SH-SY5Y (cell line): ENCODE measurements around the gene AKAP6.

Experiments
- GATA2 ChIP-seq: IDR thresholded peaks from 2 replicates; pipeline ENCODE4 v1.6.1; 2011; ENCODE audit warnings: mild to moderate bottlenecking, low read depth, low read length
- GATA3 ChIP-seq: IDR thresholded peaks from 2 replicates; pipeline ENCODE4 v1.6.1; 2011; ENCODE audit warnings: low read depth, mild to moderate bottlenecking, low read length, moderate library complexity

The AKAP6 gene

DNA sequence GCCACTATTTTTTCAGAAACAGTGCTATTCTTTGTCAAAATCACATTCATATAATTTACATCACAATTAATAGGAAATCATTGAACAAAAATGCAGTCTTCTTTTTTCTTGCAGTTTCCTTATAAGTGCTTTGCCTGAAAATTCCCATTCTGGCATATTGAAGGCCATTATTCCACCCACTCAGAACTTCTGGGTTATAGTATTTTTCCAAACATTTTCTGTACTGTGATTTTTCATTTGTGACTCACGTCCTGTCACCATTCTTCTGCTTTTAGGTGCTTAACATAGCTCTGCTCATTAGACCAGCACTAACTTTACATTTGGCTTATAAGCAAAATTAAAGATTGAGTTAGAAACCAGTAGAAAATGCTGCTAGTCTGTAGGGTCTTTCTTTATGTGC, 368.6 kb downstream of the AKAP6 start:
- TF ChIP-seq GATA2 (no peak), GATA3 (no peak)

DNA sequence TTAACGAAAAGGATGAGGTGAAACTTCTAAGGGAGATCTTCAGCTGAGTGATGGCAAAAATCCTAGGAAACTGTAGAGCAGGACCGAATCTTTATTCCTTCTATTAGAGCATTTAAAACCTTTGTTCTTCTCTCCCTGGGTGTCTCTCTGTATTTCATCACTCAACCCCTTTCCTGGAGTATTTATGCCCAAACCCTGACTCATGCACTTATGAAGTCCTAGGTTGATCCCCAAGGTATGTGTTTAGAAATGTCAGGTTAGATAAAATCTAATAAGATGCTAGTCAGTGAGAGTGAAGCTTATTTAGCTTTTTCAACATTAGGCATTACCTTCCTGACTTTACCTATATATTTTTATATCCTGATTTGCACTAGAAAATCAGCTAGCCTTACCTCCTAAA, 369.7 kb downstream of the AKAP6 start:
- TF ChIP-seq GATA2 (no peak), GATA3 (no peak)

DNA sequence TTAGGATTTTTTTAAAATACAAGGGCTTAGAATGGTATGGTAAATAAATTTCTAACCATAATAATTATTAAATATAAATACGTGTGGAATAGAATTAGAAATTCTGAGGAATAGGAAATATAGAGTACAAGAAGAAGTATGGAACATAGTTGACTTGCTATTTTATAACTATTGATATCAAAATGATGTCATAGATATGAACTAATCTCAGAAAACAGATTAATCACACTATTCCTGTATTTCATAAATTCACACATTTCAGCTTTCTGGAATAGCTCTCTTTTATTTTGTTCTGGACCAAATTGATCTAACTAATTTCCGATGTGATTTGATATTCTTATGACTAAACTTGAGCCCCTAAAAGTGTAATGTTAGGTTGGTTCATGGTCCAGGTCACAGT, 372.4 kb downstream of the AKAP6 start:
- no peak for TF ChIP-seq GATA2
- no peak for TF ChIP-seq GATA3

DNA sequence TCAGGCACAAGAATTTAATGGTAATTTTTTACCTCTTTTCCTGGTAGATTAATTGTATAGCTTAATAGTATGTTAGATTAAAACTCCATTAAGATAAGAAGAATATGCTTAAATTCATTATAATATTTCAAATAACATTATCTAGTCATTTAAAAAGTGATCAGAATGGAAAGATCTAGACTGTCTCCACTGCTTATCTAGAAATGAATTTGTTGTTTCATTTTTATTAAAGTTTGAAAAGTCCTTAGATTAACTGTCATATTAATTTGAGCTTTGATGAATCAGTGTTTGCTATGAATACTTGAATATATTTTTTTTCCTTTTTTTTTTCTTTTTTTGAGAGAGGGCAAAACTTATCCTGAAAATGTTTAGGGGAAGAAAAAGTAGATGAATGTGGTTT, 373.0 kb downstream of the AKAP6 start:
- TF ChIP-seq GATA2 = no peak
- TF ChIP-seq GATA3 = no peak

DNA sequence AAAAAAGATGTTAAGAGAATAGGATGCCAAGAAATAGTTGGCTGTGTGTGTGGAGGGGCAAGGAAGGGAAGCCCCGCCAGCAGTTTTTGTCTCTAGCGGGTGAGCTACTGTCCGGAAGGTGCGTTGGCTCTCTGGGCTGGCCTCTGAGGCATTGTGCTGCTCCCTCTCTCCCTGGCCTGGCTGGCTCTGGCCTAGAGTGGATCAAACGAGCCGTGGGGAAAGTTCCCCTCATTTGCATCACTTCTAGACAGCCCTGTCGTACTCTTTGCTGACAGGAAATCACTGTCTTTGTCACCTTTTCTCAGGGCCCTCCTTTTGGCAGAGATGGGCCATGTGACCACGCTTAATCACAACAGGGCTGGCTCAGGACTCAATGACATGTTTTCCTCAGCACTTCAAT, 373.5 kb downstream of the AKAP6 start:
- TF ChIP-seq GATA2 (no peak), GATA3 (no peak)

DNA sequence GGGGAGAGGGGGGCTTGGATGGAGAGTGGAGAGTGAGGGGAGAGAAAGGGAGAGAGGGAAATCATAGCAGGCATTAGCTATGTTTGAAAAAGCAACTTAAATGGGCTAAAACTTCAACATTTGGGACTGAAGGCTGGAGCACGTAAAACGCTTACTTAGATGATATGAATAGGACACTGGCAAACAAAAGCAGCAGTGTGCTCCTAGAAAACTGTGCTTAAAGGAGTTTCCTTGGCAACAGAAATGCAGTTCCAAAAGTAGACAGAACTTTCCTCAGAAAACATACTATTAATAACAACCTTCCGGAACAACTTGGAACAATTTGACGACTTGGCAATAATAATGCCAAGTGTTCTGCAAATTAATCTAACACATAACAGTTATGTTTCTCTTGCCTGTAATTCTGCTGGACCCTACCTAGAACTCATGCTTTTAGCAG, 374.1 kb downstream of the AKAP6 start:
- TF ChIP-seq GATA3 = no peak
- no peak for TF ChIP-seq GATA2

DNA sequence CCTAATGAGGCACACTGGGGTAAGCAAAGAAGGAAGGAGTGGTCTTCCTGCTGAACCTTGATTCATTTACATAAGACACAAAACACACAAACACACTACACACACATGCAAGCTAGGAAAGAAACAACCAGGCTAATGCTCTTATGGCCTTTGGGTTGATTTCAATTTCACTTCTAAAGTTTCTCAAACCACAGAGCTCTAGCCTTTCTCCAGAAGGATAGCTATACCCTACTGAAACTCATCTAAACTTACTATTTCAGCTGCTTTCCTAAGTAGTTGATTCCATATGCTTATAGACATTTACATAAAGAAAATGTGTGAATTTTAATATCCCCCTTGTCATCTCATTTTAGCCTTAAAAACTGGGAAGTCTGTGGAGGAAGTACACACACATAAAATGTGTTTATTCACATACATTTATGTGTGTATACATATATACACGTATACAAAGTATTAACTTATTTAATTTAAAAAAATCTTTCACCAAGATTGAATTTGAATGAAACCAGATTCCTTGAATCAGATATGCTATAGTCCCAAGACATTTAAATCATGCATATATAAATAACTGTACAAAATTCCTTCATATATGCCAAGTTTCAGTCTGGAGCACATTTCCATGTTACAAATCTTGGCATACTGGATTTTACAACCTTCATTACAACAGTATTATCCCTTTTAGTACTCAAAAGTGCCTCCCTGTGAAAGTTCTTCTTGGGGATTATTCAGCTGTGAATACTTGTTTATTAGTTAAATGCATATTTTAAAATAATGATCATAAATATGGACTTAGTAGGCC, 377.8 kb downstream of the AKAP6 start:
- no peak for TF ChIP-seq GATA3
- TF ChIP-seq GATA2 = no peak

DNA sequence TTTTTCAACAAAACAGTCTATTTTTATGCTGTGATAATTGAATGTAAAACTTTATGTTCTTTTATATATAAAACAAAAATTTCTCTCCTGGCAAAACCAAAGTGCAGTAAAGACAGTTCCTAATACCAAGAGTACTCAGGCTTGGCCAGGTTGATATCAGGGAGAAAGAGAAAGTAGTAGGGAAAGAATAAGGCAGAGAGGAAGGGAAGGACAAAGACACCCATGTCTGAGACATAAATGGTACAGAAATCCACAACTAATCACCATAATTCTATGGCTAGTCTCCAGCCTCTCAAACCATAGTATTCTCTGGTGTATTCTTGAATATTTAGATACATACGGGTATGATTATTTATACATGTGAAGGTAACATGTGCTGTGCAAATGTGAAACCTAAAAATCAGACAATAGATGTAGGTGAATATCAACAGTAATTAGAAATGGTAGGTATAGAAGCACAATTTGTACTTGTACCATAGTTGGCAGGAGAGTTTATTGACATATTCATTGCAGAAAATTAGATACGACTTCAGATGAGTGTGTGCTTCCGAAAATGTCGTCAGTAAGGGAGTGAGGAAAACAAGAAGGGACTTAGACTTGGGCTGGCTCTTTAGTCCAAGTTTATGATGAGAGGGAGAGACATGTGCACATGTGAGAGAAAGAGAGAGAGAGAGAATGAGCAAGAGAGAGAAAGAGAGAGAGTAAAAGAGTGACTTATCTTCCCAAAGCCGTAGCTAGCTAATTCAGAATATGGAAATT, 378.8 kb downstream of the AKAP6 start:
- TF ChIP-seq GATA2 = no peak
- no peak for TF ChIP-seq GATA3

DNA sequence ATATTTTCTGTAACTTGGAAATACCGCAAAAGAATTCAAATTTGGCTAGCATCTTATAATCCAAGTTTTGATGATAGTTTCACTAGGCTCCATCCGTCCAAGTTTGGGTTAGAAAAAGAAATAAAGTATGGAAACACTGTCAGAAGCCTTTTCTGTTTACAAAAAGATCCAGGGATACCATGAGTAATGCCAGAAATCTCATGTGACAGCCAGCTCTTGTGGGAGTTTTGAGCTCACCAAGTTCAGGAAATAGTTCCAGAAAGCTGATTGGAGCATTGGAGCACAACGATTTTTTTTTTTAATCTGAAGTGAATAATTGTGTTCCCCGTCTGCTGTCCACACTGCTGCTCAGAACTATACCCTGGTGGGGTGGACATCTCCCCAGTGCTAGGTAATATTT, 379.9 kb downstream of the AKAP6 start:
- TF ChIP-seq GATA2 (no peak), GATA3 (no peak)

DNA sequence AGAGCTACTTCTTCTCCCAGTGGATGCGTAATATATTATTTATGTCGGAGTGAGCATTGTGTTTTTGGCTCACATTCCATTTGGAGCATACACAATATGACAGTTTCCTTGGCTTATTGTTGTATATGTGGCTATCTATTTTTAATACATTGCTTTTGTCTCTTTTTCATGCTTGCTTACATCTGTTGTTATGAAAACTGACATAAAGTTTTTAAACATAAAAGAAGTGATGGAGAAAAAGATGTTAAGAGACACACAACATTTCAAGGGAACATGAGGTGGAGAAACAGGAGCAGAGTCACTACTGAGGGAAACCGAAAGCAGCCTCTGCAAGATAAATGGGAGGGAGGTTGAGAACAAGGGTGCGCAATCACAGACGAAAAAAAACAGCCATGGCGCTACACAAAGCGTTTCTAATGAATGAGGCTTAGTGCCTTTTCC, 381.2 kb downstream of the AKAP6 start:
- TF ChIP-seq GATA3 (no peak), GATA2 (no peak)

DNA sequence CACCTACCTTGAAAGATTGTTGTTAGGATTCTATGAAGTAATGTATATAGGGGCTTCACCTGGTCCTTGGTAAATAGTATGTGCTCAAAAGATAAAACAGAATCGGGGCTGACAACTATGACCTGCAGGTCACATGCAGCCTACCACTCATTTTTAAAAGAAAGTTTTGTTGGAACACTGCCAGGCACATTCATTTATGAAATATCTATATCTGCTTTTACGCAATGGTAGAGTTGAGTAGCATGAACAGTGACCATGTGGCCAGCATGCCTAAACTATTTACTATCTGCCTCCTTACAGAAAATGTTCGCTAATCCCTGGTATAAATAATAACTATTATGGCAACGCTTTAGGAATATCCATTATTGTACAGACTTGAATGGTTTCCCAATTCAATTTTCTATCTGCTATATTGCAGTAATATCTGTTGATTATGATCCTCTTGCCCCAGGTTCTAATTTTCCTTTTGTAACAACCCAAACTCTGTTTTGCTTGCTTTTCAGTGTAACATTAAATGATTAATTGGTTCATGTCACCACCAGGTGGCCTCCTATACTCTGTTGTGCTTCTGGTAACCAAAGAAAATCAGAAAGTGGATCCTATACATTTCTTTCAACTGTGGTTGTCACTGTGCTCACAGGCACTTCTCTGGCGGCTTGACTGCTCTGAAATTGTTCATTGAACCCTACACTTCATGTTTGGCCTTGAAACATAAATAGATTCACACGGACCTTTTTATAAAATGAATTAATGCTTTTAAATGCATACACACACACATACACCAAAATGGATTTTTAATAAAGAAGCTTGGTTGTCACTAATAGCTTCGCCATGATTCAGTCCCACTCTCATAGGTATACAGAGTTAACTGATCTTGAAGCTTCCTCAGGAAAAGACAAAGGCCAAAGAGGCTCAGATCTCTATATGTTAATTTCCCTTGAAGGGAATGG, 381.9 kb downstream of the AKAP6 start:
- no peak for TF ChIP-seq GATA2
- TF ChIP-seq GATA3 = no peak

DNA sequence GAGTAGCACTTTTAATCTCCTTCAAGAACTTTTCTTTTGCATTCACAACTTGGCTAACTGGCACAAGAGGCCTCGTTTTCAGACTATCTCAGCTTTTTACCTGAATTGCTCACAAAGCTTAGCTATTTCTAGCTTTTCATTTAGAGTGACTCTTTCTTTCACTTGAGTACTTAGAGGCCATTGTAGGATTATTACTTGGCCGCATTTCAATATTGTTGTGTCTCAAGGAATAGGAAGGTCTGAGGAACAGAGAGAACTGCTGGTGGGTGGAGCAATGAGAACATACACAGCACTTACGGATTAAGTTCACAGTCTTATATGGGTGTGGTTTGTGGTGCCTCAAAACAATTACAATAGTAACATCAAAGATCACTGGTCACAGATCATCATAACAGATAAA, 384.8 kb downstream of the AKAP6 start:
- TF ChIP-seq GATA2 = no peak

DNA sequence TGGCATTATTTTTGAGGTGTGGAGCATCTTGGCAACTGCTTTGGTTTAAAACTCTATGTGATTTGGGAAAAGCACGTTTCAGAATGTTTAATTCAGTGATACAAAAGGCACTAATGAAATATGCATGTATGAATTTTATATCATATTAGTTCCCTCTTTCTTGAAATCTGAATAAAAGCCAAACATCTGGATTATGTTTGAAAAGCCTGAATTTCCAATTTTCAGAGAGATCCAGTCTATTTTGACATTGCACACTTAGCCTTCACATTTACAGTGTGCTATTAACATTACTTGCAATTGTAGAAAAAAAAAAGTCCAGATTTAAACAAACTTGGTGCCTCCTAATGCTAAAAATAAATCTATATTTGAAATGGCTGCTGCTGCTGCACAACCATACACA, 390.5 kb downstream of the AKAP6 start:
- TF ChIP-seq GATA2 (no peak), GATA3 (no peak)

DNA sequence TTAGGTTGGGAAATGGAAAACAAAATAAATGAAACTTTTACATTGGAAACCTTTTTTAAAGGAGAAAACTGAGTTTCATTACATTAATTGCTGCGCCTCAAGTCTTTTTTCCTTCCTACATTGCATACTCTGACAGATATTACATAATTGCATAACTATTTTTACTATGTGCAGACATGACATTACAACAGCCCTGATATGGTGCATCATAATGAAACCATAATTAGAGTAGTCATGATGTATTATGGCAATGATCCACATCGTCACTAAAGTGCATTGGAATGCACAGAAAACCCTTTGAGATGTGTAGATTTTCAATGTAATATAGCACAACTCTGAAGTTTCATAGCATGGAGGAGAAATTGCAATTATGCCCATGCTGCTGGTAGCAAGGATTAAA, 391.8 kb downstream of the AKAP6 start:
- TF ChIP-seq GATA2 (no peak), GATA3 (no peak)

DNA sequence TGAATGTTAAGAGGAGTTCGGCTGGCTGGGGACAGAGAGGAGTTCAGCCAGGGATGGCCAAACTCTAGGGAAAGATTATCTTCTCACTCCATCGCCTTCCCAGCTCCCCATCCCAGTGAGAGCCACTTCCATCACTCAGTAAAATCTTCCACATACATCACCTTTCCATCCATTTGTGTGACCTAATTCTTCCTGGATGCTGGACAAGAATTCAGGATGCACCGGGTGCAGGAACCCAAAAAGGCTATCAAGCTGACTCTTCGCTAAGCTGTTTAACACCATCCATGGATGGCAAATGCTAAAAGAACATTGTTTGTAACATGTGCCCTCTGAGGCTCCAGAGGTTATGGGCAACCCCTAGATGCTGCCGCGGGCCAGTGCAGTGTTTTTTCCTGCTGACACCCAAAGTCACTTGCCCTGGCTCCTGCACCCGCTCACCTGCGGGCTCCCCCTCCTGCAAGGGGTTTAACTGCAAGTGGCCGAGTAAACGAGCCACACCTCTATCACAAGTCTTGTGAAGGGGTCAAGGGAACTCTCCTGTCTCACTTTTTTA, 393.6 kb downstream of the AKAP6 start:
- TF ChIP-seq GATA3 (no peak), GATA2 (no peak)

DNA sequence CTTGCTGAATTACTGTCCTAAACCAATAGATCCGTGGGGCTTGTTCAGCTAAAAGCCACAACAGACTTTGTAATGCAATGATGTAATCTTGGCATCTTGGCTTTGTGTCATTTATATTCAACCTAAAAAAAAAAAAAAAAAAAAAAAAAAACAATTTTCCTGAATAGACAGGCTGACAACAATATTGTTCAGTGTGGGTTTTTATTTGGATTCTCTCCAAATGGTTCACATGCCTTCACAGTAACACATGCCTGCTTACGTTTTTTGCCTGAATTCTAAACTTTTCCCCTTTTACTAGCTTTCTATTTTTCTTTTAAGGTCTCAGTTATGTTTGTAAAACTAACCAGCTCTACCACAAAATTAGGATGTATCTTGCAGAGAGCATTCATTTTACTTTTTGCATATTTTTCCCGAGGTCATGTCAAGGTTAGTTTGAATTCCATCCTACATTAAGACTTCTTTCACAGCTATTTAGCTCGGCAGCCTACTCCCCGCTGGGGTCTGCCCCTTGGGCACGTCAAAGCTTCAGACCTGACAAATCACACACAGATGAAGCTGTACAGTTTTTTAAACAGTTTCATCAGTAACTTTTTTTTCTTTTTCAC, 395.9 kb downstream of the AKAP6 start:
- TF ChIP-seq GATA3 (no peak), GATA2 (no peak)
